Gastroesophageal sphincter (tissue), 4 donors: ENCODE data around the gene KIF26B. TPM values are rescaled to one million over a fixed set of nuclear protein-coding genes. Genes with fewer than 3 reads are reported as not detected.

Experiments used
- ATAC-seq: fragments of 150-250 bp; one replicate; pipeline ENCODE4 v1.9.1; 2016; ENCODE audit warnings: mild to moderate bottlenecking, moderate library complexity
- H3K27ac ChIP-seq, 4 donors: fragments of 200-600 bp; sonication (generic) in 3 of 4; 1 replicate in 3 of 4; 2 replicates in 1 of 4; pipeline ENCODE4 v1.5.1; 2016 to 2019
- H3K27me3 ChIP-seq: fragments of 200-600 bp; sonication (generic); one replicate; pipeline ENCODE4 v1.5.1; 2019
- H3K36me3 ChIP-seq, 2 donors: fragments of 200-600 bp; sonication (generic); one replicate each; pipeline ENCODE4 v1.5.1; 2019; ENCODE audit warnings: control low read depth in 1 of 2
- H3K4me1 ChIP-seq, 3 donors: fragments of 200-600 bp; sonication (generic); 1 replicate in 2 of 3; 2 replicates in 1 of 3; pipeline ENCODE4 v1.5.1; 2016 to 2019; ENCODE audit warnings: control low read depth in 2 of 3
- H3K4me3 ChIP-seq, 2 donors: fragments of 200-600 bp; sonication (generic); one replicate each; pipeline ENCODE4 v1.5.1; 2019; ENCODE audit warnings: mild to moderate bottlenecking in 1 of 2, moderate library complexity in 1 of 2
- H3K9me3 ChIP-seq, 3 donors: fragments of 200-600 bp; sonication (generic); one replicate each; pipeline ENCODE4 v1.5.1; 2017 to 2019; ENCODE audit warnings: control low read depth in 2 of 3
- EP300 ChIP-seq: sonication (generic); formaldehyde crosslinking; IDR thresholded peaks from one replicate; pipeline ENCODE4 v1.6.1; 2017; ENCODE audit warnings: antibody characterized with exemption, mild to moderate bottlenecking
- POLR2A ChIP-seq, 2 donors: fragments of 450-650 bp; IDR thresholded peaks; one replicate each; pipeline ENCODE4 v1.6.1; 2017; ENCODE audit warnings: antibody characterized with exemption in 2 of 2, mild to moderate bottlenecking in 2 of 2, moderate library complexity in 1 of 2
- POLR2AphosphoS5 ChIP-seq: sonication (generic); formaldehyde crosslinking; IDR thresholded peaks from one replicate; pipeline ENCODE4 v1.6.1; 2017; ENCODE audit warnings: antibody characterized with exemption
- WGBS, 2 donors: methylation state at CpG; one replicate each; pipeline ENCODE4 v1.1.5; 2018; ENCODE audit warnings: low coverage in 1 of 2; 5-methylcytosine and 5-hydroxymethylcytosine counted together
- total RNA-seq, 4 donors: library from RNA; depleted of rRNA; stranded (reverse); fragments of >200 nt; gene quantifications; one replicate each; pipeline ENCODE4 v1.1.0, GENCODE V29; 2016
- TF ChIP-seq, protein P1 (sequence below), 4 experiments: fragments of 200-600 bp in 2 of 4; fragments of 450-650 bp in 2 of 4; sonication (generic) in 1 of 4; IDR thresholded peaks; one replicate each; pipeline ENCODE4 v1.5.1; 2017 to 2019; ENCODE audit warnings: antibody characterized with exemption in 4 of 4, mild to moderate bottlenecking in 2 of 4, moderate library complexity in 2 of 4

Gene KIF26B
- total RNA-seq, 4 donors from 2014 or later = 0.62 to 1.9 (median 0.97) TPM

- H3K4me3 ChIP-seq = no peak overlapping the region
- TF ChIP-seq POLR2AphosphoS5 (no peak), POLR2A (IDR thresholded peaks at IDR 0.05) (no peak), EP300 (no peak)
- TF ChIP-seq, protein P1, sequence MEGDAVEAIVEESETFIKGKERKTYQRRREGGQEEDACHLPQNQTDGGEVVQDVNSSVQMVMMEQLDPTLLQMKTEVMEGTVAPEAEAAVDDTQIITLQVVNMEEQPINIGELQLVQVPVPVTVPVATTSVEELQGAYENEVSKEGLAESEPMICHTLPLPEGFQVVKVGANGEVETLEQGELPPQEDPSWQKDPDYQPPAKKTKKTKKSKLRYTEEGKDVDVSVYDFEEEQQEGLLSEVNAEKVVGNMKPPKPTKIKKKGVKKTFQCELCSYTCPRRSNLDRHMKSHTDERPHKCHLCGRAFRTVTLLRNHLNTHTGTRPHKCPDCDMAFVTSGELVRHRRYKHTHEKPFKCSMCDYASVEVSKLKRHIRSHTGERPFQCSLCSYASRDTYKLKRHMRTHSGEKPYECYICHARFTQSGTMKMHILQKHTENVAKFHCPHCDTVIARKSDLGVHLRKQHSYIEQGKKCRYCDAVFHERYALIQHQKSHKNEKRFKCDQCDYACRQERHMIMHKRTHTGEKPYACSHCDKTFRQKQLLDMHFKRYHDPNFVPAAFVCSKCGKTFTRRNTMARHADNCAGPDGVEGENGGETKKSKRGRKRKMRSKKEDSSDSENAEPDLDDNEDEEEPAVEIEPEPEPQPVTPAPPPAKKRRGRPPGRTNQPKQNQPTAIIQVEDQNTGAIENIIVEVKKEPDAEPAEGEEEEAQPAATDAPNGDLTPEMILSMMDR (IDR thresholded peaks at IDR 0.05) = no peak
- no peak overlapping the region for H3K27ac ChIP-seq
- WGBS, 2 donors = 43 to 72% methylated on average over 2 to 9 of the region's 18 CpGs
- ATAC-seq = no peak
- H3K9me3 ChIP-seq = no peaks in the 10 kb centered on the region
- no peaks in the 10 kb centered on the region for H3K27me3 ChIP-seq
- H3K4me1 ChIP-seq = no peaks in the 10 kb centered on the region
- H3K36me3 ChIP-seq = no peaks in the 10 kb centered on the region
Observed at GRCh38 chr1:245370905-245371581, 216.3 kb downstream of the KIF26B start.

DNA sequence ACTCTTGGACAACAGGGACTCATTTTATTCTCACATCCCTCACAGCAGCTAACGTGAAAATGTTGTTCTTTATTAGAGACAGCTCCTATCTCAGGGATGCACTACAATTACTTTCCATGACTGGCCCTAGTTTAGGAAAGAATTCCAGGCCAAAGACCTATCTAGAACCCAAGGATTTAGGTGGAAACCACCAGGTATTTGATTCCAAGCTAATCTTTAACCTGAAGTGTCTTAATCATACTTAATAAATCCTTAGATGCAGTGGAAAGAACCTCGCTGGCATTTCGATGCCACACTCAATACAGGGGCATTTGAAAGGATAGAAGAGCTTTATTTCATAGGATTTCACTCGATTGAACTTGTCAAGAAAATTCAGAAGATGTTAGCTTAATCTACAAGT lies 218.3 kb downstream of the KIF26B start:
- Histone ChIP-seq H3K27me3 (no peaks in the 10 kb centered on the region), H3K36me3 (no peaks in the 10 kb centered on the region), H3K27ac (no peak overlapping the region), H3K4me1 (no peaks in the 10 kb centered on the region), H3K4me3 (no peak overlapping the region), H3K9me3 (no peaks in the 10 kb centered on the region)
- whole genome bisulfite sequencing, 2 donors = 95 to 96% methylated on average over 3 to 4 of the region's 4 CpGs
- no peak for ATAC-seq
- TF ChIP-seq, protein P1 (IDR thresholded peaks at IDR 0.05) = no peak
- no peak for TF ChIP-seq EP300
- TF ChIP-seq POLR2A (IDR thresholded peaks at IDR 0.05) = no peak
- no peak for TF ChIP-seq POLR2AphosphoS5

DNA sequence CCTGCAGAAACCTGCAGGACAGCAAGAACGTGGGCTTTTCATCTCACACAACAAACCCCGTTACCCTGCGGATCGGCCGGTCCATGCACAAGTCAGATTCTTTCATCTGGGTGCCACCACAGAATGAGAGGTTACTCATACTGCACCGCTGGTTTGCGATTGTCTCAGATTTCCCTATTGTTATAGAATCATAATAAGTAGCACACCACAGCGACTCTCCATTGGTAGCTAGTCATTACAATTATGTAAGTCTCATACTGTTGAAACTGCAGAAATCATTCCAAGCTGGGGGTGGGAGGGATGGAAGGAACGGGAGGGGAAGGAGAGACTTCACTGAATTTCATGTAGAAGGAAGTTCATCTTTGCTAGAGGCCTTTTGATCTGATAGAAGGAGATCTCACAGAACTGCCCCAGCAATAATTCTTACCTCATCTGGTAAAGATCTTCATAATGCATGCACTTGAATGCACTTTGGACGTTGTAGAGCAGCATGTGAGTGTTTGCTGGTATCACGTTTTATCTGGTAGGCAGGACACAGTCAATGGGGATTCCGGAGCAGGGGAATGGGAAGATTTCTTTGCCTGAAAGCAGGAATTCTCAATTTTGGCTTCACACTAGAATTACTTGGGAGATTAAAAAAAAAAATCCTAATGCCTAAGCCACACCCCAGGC lies 221.1 kb downstream of the KIF26B start:
- no peak overlapping the region for H3K27ac ChIP-seq
- WGBS, 2 donors = 86 to 89% methylated on average over 10 to 11 of the region's 12 CpGs
- H3K4me1 ChIP-seq = no peaks in the 10 kb centered on the region
- TF ChIP-seq POLR2A (IDR thresholded peaks at IDR 0.05) (no peak), POLR2AphosphoS5 (no peak), EP300 (no peak)
- TF ChIP-seq, protein P1 (IDR thresholded peaks at IDR 0.05) = no peak
- H3K36me3 ChIP-seq = no peaks in the 10 kb centered on the region
- no peak for ATAC-seq
- H3K4me3 ChIP-seq = no peak overlapping the region
- H3K27me3 ChIP-seq = no peaks in the 10 kb centered on the region
- no peaks in the 10 kb centered on the region for H3K9me3 ChIP-seq

DNA sequence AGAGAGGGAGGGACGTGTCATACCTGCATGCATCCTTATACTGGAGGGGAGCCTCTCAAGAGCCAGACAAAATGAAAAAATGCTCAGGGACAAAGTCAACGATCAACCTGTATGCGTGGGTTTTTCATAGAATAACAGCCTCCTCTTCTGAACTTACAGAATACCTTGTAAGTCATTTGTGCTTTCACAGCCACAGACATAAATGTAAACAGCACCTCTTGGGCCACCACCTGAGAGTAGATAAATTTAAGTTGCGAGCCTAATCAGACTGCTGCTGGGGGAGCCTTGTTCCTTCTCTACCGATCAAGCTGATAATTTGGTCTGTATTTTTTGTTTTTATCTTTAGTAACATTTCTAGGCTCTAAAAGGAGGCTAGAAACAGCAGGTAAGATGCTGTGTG lies 223.1 kb downstream of the KIF26B start:
- no peak for TF ChIP-seq POLR2AphosphoS5
- TF ChIP-seq, protein P1 (IDR thresholded peaks at IDR 0.05) = no peak
- no peak for TF ChIP-seq EP300
- no peak for TF ChIP-seq POLR2A (IDR thresholded peaks at IDR 0.05)
- H3K4me3 ChIP-seq = no peak overlapping the region
- 78 to 95% methylated on average over 4 to 5 of the region's 5 CpGs for WGBS, 2 donors

GRCh38 chr1:245378311-245378722 lies 223.5 kb downstream of the KIF26B start:
- Histone ChIP-seq H3K27ac (no peak overlapping the region), H3K4me1 (no peaks in the 10 kb centered on the region), H3K4me3 (no peak overlapping the region), H3K36me3 (no peaks in the 10 kb centered on the region), H3K9me3 (no peaks in the 10 kb centered on the region), H3K27me3 (no peaks in the 10 kb centered on the region)
- ATAC-seq = no peak
- TF ChIP-seq POLR2A (IDR thresholded peaks at IDR 0.05) (no peak), POLR2AphosphoS5 (no peak), EP300 (no peak)
- TF ChIP-seq, protein P1 (IDR thresholded peaks at IDR 0.05) = no peak
- WGBS, 2 donors = 46 to 53% methylated on average over 2 of the region's 2 CpGs

More for the DNA sequence above, 223.1 kb downstream of the KIF26B start:
- Histone ChIP-seq H3K27me3 (no peaks in the 10 kb centered on the region), H3K27ac (no peak overlapping the region), H3K4me1 (no peaks in the 10 kb centered on the region), H3K36me3 (no peaks in the 10 kb centered on the region), H3K9me3 (no peaks in the 10 kb centered on the region)
- ATAC-seq = no peak
